GM12865 (cell line): ENCODE measurements around the gene TMEM30A.

Experiments used
- DNase-seq: peaks from one replicate; pipeline ENCODE4 v3.0.0; 2010; ENCODE audit warnings: low read depth
- H3K4me3 ChIP-seq: 2 replicates; pipeline ENCODE4 v1.5.1; 2011; ENCODE audit warnings: mild to moderate bottlenecking, low read depth, low read length, control low read depth
- CTCF ChIP-seq: IDR thresholded peaks from 2 replicates; pipeline ENCODE4 v1.5.1; 2011; ENCODE audit warnings: low read length, control low read depth, low read depth, inconsistent platforms; ENCODE audit not compliant: insufficient read depth; ENCODE audit errors: missing control alignments

Gene TMEM30A

GRCh38 chr6:75273009-75273408, 11.6 kb downstream of the TMEM30A start:
- no peak for TF ChIP-seq CTCF
- no peak for DNase-seq
- H3K4me3 ChIP-seq, result no peak overlapping the region

GRCh38 chr6:75272145-75272840, 12.3 kb downstream of the TMEM30A start:
- no peak for TF ChIP-seq CTCF
- DNase-seq, result no peak
- no peak overlapping the region for H3K4me3 ChIP-seq

GRCh38 chr6:75268988-75269354, 15.6 kb downstream of the TMEM30A start:
- TF ChIP-seq CTCF, result no peak
- DNase-seq, result no peak
- H3K4me3 ChIP-seq, result no peak overlapping the region

- DNase-seq, result peak; percentile 18
- no peak for TF ChIP-seq CTCF
- no peak overlapping the region for H3K4me3 ChIP-seq
Measured at GRCh38 chr6:75268121-75268987, 16.2 kb downstream of the TMEM30A start.

GRCh38 chr6:75267461-75267860, 17.1 kb downstream of the TMEM30A start:
- DNase-seq, result no peak
- H3K4me3 ChIP-seq, result no peak overlapping the region
- TF ChIP-seq CTCF, result no peak

GRCh38 chr6:75266716-75267291, 17.8 kb downstream of the TMEM30A start:
- DNase-seq, result peak; percentile 57
- TF ChIP-seq CTCF, result peak; percentile 71
- no peak overlapping the region for H3K4me3 ChIP-seq
